Measurements from ENCODE around the gene PTPRN2. TPM values are rescaled to one million over a fixed set of nuclear protein-coding genes. Genes with fewer than 3 reads are reported as not detected.

Gene PTPRN2
- total RNA-seq, 2 experiments from 2014 or later, result 4.7 to 4.8 TPM

DNA sequence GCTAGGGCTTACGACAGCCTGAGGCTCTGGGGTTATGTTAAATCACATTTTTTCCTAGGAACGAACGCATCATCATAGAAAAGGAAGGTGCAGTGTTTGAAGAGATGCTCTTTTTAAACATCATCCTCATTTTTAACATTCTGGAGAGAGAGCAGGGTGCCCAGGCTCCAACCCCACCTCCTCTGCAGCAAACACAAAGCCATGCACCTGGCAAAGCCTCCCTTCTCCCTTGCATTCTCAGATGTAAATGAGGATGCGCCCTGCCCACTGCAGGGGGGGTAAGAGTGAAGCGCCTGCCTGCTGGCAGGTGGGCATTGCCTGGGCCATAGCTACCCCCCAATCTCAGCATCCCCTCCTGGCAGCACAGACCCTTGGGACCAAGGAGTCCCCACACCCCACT is 92.4 kb downstream of the PTPRN2 start:
- ChIA-PET CTCF (no interaction called here), POLR2A (no interaction called here)
- H3K27ac Mint-ChIP-seq, result no peak overlapping the region
- H3K36me3 Mint-ChIP-seq (ENCODE audit: low read depth), result no peaks in the 10 kb centered on the region
- H3K9me3 Mint-ChIP-seq, result no peaks in the 10 kb centered on the region
- no peaks in the 10 kb centered on the region for H3K27me3 Mint-ChIP-seq
- H3K4me1 Mint-ChIP-seq, result no peaks in the 10 kb centered on the region
- DNase-seq, result no peak
- H3K4me3 Mint-ChIP-seq, result no peak overlapping the region

DNA sequence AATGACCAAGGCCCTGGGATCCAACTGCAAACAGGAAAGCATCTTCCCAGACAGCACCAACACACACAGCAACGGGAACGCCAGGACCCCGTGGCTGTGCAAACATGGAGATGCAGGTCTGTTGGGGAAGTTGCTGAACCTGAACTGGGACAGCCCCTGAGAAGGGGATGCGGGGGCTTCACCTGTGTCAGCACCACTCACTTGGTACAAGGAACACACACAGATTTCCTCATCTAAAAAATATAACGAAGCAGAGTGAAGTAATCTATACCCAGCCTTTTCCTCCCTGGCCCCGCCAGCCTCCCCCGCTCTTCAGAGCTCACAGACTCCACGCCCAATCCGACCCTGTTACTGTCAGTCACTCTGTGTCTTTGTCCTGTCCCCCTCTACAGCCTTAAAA is 93.0 kb downstream of the PTPRN2 start:
- H3K27ac Mint-ChIP-seq, result no peak overlapping the region
- CTCF ChIA-PET, result no interaction called here
- H3K27me3 Mint-ChIP-seq, result no peaks in the 10 kb centered on the region
- POLR2A ChIA-PET, result no interaction called here
- no peaks in the 10 kb centered on the region for H3K9me3 Mint-ChIP-seq
- DNase-seq, result no peak
- H3K4me1 Mint-ChIP-seq, result no peaks in the 10 kb centered on the region
- H3K4me3 Mint-ChIP-seq, result no peak overlapping the region
- H3K36me3 Mint-ChIP-seq (ENCODE audit: low read depth), result no peaks in the 10 kb centered on the region

DNA sequence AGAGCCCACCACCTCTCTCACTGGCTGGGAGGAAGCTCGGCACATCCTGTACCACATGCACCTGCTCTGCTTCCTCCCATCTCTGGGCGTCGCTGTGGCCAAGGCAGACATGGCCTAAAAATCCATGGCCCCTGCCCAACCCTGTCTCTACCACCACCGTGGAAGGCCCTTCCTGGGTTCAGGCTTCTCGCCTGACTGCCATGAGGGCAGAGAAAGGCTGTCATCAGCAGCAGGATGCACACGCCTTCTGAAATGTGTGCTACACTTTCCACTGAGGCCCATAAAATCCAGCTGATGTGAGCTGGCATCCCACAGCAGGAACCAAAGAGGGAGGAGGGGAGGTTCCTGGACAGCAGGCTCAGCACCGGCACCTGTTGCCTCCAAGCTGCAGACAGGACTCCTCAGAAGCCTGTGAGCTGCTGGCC is 93.4 kb downstream of the PTPRN2 start:
- Mint-ChIP-seq H3K27ac (no peak overlapping the region), H3K36me3 (ENCODE audit: low read depth) (no peaks in the 10 kb centered on the region), H3K4me1 (no peaks in the 10 kb centered on the region), H3K4me3 (no peak overlapping the region), H3K27me3 (no peaks in the 10 kb centered on the region), H3K9me3 (no peaks in the 10 kb centered on the region)
- POLR2A ChIA-PET, result no interaction called here
- CTCF ChIA-PET, result interaction anchor here (0.6 kb wide), 1 partner anchor 390 kb away, joined by 5 read pairs; no protein-coding TSS in a partner anchor
- no peak for DNase-seq

DNA sequence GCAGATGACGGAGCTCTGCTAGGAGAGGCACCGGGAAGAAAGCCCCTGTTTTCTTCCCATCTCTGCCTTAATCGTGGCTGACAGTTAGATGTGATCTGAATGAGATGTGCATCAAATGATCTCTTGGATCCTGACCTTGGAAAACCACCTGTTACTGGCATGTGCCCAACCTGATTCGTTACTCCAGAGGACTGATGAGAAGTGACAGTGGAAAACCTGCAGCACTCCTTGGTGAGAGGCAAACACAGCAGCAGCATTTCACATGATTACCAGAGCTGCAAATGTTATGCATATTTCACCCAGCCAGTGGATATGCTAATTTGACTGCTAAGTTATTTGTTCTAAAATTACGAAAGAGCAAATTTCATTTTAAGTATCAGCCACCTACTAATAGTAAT is 95.3 kb downstream of the PTPRN2 start:
- no peaks in the 10 kb centered on the region for H3K4me1 Mint-ChIP-seq
- no peak overlapping the region for H3K27ac Mint-ChIP-seq
- DNase-seq, result no peak
- POLR2A ChIA-PET, result no interaction called here
- H3K9me3 Mint-ChIP-seq, result no peaks in the 10 kb centered on the region
- H3K4me3 Mint-ChIP-seq, result no peak overlapping the region
- no peaks in the 10 kb centered on the region for H3K27me3 Mint-ChIP-seq
- CTCF ChIA-PET, result no interaction called here
- no peaks in the 10 kb centered on the region for H3K36me3 Mint-ChIP-seq (ENCODE audit: low read depth)

DNA sequence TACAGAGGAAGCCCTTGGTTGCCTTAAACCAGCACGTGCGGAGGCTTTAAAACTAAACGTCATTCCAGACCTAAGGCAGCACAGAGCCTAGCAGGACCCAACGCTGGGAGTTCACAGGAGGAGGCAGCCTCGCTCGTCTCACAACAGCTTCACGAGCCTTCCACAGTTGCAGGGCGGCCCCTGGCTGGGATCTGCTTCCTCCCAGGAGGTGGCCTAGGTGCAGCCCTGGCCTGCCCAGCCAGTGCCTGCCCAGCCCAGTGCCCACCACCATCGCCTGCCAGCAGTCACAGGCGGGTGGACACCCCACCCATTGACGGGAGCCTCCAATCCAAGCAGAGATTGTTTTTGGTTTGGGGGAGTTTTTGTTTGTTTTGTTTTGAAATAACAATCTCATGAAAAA is 96.5 kb downstream of the PTPRN2 start:
- no peaks in the 10 kb centered on the region for H3K36me3 Mint-ChIP-seq (ENCODE audit: low read depth)
- no peak overlapping the region for H3K4me3 Mint-ChIP-seq
- H3K9me3 Mint-ChIP-seq, result no peaks in the 10 kb centered on the region
- DNase-seq, result no peak
- CTCF ChIA-PET, result no interaction called here
- POLR2A ChIA-PET, result no interaction called here
- no peaks in the 10 kb centered on the region for H3K27me3 Mint-ChIP-seq
- no peak overlapping the region for H3K27ac Mint-ChIP-seq
- H3K4me1 Mint-ChIP-seq, result no peaks in the 10 kb centered on the region

DNA sequence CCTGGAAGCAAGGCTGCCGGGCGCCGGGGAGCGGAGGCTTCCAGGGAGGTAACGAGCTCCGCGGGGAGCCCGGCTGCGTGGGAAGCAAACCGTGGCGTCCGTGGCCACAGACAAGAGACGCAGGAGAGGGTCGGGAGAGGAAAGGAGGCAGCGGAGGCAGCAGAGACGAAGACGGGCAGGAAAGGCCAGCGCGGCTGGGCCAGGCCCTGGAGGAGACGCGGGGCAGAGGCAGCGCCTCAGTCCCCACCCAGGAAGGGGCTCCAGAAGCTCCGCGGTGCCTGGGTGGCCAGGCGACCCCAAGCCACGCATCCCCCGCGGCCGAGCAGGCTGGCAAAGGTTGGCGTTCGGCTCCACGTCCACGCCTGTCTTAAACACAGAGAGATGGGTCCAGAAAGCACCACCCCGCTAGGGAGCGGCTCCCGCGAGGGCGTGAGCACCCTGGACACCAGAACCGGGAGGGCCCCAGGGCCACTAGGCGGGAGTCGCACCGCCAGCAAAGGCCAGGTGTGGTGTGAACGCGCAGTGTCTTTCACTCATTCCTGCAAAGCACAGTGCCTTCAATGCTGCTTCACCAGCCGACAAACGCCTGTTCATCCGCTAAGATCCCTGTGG is 97.3 kb downstream of the PTPRN2 start:
- Mint-ChIP-seq H3K27me3 (no peaks in the 10 kb centered on the region), H3K9me3 (no peaks in the 10 kb centered on the region), H3K27ac (no peak overlapping the region), H3K4me3 (no peak overlapping the region), H3K4me1 (no peaks in the 10 kb centered on the region), H3K36me3 (ENCODE audit: low read depth) (no peaks in the 10 kb centered on the region)
- no peak for DNase-seq
- ChIA-PET POLR2A (no interaction called here), CTCF (no interaction called here)

DNA sequence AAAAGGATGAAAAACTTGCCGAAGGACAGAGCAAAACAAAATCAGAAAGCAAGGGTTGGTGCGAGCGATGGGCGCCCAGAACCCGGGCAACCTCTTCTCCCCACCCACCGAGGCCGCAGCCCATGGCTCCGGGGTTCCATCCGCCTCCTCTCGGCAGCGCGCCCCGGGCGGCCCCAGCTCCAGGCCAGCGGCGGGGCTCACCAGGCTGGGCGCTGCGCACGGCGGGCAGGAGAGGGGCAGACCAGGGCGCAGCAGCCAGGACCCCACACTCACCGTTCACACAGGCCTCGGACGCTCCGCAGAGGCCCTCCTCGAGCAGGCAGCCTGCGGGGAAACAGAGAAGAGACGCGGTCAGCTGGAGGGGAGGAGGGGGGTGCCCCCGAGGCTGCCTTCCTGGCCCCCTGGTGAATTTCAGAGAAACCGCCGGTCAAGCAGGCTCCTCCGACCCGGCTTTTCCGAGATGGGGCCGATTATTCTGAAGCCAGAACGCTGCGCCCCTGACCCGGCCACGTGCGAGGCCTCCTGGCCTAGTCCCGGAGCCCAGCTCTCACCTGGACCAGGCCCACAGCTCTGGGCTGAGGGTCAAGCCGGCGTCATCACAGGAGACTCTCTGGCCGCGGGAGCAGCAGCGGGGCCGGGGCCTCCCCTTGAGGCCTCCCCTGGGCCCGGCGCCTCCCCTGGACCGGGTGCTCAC is 98.0 kb downstream of the PTPRN2 start:
- POLR2A ChIA-PET, result no interaction called here
- no peak for DNase-seq
- H3K4me3 Mint-ChIP-seq, result no peak overlapping the region

DNA sequence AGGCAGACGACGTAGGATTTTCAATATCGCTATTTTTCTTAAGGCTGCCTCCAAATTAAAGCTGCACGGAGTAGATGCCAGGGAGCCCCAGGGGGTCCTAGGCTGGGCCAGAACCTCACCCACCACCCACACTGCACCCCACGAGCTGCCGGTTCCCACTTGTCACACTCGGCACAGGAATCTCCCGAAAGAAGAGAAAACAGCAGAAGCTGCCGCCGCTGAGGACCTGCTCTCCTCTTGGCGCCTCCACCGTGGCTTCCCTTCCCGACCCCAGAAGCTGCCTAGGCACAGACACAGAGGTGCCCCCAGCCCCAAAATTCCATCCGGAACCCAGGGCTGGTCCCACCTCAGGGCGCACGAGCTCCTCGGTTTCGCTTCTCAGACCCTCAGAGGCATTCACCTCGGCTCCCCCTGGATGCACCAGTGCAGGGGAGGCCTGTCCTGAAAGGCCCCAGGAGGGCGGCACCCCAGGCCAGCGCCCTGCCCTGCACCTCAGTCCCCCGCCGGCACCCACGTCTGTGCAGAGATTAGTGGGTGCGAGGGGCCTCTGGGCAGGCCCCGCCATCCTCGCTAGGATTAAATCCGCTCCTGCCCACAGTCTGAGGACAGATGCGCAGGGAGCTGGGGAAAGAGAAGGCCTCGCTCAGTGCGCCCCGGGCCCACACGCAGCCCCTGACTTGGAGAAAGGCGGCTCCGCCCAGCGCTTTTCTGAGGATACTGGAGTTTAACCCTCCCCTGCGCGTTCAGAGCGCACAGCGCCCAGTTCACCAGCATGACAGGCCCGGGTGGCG is 99.2 kb downstream of the PTPRN2 start:
- ChIA-PET CTCF (no interaction called here), POLR2A (no interaction called here)

More for the DNA sequence above, 98.0 kb downstream of the PTPRN2 start:
- CTCF ChIA-PET, result no interaction called here
- Mint-ChIP-seq H3K4me1 (no peaks in the 10 kb centered on the region), H3K36me3 (ENCODE audit: low read depth) (no peaks in the 10 kb centered on the region), H3K9me3 (no peaks in the 10 kb centered on the region), H3K27ac (no peak overlapping the region), H3K27me3 (no peaks in the 10 kb centered on the region)

DNA sequence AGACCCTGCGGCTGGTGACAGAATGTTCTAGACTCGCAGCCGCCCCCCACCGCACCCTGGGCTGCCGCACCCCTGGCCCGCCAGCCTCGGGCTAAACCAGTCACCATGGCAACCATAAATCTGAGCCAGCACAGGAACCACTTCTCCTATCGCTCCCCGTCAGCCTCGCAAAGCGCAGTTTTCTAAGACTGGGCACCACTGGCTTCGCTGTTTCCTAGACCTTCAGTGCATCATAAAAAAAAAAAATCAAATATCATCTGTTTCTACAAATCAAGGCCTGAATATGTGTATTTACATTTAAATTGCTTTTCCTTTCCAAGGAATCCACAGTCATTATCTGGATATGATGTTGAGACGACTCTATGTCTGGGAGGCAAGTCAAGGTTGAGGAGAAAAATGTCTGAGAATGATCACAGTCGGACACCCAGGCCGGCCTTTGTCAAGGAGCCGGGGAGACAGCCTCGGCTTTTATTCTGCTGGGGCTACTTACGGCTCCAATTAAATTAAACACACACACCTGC is 99.9 kb downstream of the PTPRN2 start:
- Mint-ChIP-seq H3K27ac (no peak overlapping the region), H3K4me1 (no peaks in the 10 kb centered on the region), H3K27me3 (no peaks in the 10 kb centered on the region), H3K9me3 (no peaks in the 10 kb centered on the region), H3K4me3 (no peak overlapping the region), H3K36me3 (ENCODE audit: low read depth) (no peaks in the 10 kb centered on the region)
- ChIA-PET POLR2A (no interaction called here), CTCF (no interaction called here)
- DNase-seq, result no peak

More for the DNA sequence above, 99.2 kb downstream of the PTPRN2 start:
- no peak overlapping the region for H3K4me3 Mint-ChIP-seq
- no peak overlapping the region for H3K27ac Mint-ChIP-seq
- no peak for DNase-seq
- no peaks in the 10 kb centered on the region for H3K4me1 Mint-ChIP-seq
- no peaks in the 10 kb centered on the region for H3K36me3 Mint-ChIP-seq (ENCODE audit: low read depth)
- no peaks in the 10 kb centered on the region for H3K27me3 Mint-ChIP-seq
- H3K9me3 Mint-ChIP-seq, result no peaks in the 10 kb centered on the region

DNA sequence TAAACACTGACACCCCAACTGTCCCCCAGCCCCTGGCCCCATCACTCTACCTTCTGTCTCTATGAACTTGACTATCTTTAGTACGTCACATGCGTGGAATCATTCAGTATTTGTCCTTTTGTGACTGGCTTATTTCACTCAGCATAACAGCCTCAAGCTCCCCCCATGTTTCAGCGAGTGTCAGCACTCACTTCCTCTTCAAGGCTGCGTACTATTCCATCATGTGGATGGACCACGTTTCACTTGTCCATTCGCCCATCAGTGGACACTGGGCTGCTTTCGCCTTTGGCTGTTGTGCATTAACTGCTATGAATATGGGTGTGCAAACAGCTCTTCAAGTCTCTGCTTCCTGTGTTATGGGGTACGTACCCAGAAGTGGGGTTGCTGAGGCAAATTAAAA is 100.7 kb downstream of the PTPRN2 start:
- Mint-ChIP-seq H3K27me3 (no peaks in the 10 kb centered on the region), H3K9me3 (no peaks in the 10 kb centered on the region), H3K27ac (no peak overlapping the region), H3K4me1 (no peaks in the 10 kb centered on the region), H3K4me3 (no peak overlapping the region), H3K36me3 (ENCODE audit: low read depth) (no peaks in the 10 kb centered on the region)
- CTCF ChIA-PET, result no interaction called here
- DNase-seq, result no peak
- POLR2A ChIA-PET, result no interaction called here

DNA sequence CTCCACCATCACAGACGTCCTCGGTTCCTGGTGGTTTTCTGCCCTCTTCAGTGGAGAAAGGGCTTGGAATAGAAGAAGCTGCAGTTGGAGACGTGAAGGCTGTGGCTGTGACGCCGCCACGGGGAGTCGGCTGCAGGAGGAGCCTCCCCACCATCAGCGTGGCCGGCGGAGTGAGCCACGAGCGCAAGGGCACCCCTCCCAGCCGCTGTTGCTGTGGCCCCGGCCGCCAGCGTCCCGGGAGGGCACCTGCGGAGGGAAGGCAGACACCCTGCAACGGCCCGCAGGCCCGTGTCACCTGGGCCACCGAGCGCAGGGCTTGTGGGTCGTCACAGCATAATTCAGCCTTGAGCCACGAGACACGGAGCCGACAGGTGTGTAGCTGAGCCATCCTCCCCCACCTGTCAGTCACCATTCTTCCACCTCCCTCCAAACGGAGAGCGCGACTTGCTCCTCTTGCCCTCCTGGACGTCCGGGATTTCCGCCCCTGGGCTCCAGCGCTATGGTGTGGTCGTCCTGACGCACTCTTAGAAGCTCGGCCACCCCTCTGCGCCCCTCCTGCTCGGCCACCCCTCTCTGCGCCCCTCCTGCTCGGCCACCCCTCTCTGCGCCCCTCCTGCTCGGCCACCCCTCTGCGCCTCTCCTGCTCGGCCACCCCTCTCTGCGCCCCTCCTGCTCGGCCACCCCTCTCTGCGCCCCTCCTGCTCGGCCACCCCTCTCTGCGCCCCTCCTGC is 102.7 kb downstream of the PTPRN2 start:
- no peak overlapping the region for H3K27ac Mint-ChIP-seq
- no peaks in the 10 kb centered on the region for H3K9me3 Mint-ChIP-seq
- no peaks in the 10 kb centered on the region for H3K36me3 Mint-ChIP-seq (ENCODE audit: low read depth)

DNA sequence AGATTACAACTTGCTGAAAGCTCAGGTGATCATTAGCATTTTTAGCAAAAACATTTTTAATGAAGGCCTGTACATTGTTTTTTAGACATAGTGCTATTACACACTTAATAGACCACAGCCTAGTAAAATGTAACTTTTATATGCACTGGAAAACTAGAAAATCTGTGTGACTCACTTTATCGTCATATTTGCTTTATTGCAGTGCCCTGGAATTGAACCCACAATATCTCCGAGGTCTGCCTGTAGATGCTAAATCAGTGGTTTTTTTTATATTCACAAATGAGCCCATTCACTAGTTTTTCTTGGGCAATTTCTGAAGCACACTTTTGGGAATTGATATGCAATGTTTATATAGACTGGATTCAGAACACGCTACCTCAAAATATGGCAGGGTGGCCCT is 105.1 kb downstream of the PTPRN2 start:
- H3K27ac Mint-ChIP-seq, result no peak overlapping the region
- ChIA-PET CTCF (no interaction called here), POLR2A (no interaction called here)
- DNase-seq, result no peak
- no peak overlapping the region for H3K4me3 Mint-ChIP-seq
- no peaks in the 10 kb centered on the region for H3K36me3 Mint-ChIP-seq (ENCODE audit: low read depth)
- no peaks in the 10 kb centered on the region for H3K27me3 Mint-ChIP-seq
- H3K9me3 Mint-ChIP-seq, result no peaks in the 10 kb centered on the region
- H3K4me1 Mint-ChIP-seq, result no peaks in the 10 kb centered on the region

More for the DNA sequence above, 102.7 kb downstream of the PTPRN2 start:
- Mint-ChIP-seq H3K4me1 (no peaks in the 10 kb centered on the region), H3K4me3 (no peak overlapping the region), H3K27me3 (no peaks in the 10 kb centered on the region)
- DNase-seq, result no peak
- POLR2A ChIA-PET, result no interaction called here
- CTCF ChIA-PET, result no interaction called here

DNA sequence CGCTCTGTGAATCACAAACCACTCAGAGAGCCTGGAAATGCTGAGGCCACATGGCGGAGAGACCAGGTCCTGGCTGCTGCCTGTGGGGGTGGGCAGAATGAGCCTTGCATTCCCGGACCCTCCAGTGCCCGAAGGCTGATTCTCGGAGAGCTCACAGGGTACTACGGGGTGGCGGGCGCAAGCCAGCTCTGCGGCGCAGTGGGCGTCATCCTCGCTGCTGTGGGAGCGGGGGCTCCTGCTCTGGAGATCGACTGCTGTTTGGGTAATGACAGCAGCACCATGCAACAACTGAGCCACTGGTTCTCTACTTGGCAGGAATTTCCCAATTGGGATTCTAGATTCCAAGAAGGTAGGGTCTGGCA is 108.0 kb downstream of the PTPRN2 start:
- H3K4me3 Mint-ChIP-seq, result no peak overlapping the region
- CTCF ChIA-PET, result no interaction called here

More for the DNA sequence above, 108.0 kb downstream of the PTPRN2 start:
- H3K27me3 Mint-ChIP-seq, result no peaks in the 10 kb centered on the region
- H3K36me3 Mint-ChIP-seq (ENCODE audit: low read depth), result no peaks in the 10 kb centered on the region
- H3K4me1 Mint-ChIP-seq, result no peaks in the 10 kb centered on the region
- POLR2A ChIA-PET, result no interaction called here
- no peak overlapping the region for H3K27ac Mint-ChIP-seq
- H3K9me3 Mint-ChIP-seq, result no peaks in the 10 kb centered on the region
- DNase-seq, result no peak
